ENCODE data around the gene FLNC. TPM values are rescaled to one million over a fixed set of nuclear protein-coding genes. Genes with fewer than 3 reads are reported as not detected.

FLNC gene
- total RNA-seq, 1 experiment from 2014 or later: 8.0 TPM

GRCh38 chr7:128887169-128888038, 57.2 kb downstream of the FLNC start:
- H3K4me3 Mint-ChIP-seq: no peak overlapping the region
- H3K27ac Mint-ChIP-seq: no peak overlapping the region
- ChIA-PET CTCF (interaction anchor here (0.7 to 4.7 kb wide), 6 partner anchors 20 to 75 kb away, joined by 3 to 65 read pairs (median 6); partner anchors contain the start of gene ATP6V1F), POLR2A (no interaction called here)
- H3K4me1 Mint-ChIP-seq: peaks cover 8% of the 10 kb centered on the region; the same call in 1 of the 2 replicates
- ATAC-seq (no peak), DNase-seq (ENCODE audit: low spot score) (no peak)
- H3K9me3 Mint-ChIP-seq: peaks cover 4% of the 10 kb centered on the region; the same call in 1 of the 2 replicates
- TF ChIP-seq KAT7 (CRISPR knock-in tag; IDR thresholded peaks at IDR 0.05; ENCODE audit: borderline replicate concordance) (no peak), ATF1 (CRISPR knock-in tag; IDR thresholded peaks at IDR 0.05) (no peak), IRF1 (CRISPR knock-in tag; IDR thresholded peaks at IDR 0.05) (no peak), NR3C1 (CRISPR knock-in tag; conservative IDR thresholded peaks at IDR 0.05; ENCODE audit: low read depth) (no peak), GABPB1 (CRISPR knock-in tag; IDR thresholded peaks at IDR 0.05) (no peak), RELA (CRISPR knock-in tag; IDR thresholded peaks at IDR 0.05; ENCODE audit: borderline replicate concordance) (no peak), SMAD4 (CRISPR knock-in tag; IDR thresholded peaks at IDR 0.05) (no peak), HMGA2 (CRISPR knock-in tag; IDR thresholded peaks at IDR 0.05) (no peak), NR1H2 (CRISPR knock-in tag; IDR thresholded peaks at IDR 0.05) (no peak), CREB1 (CRISPR knock-in tag; IDR thresholded peaks at IDR 0.05) (no peak), NFYB (CRISPR knock-in tag; conservative IDR thresholded peaks at IDR 0.05; ENCODE audit: low read depth) (no peak), ZNF232 (CRISPR knock-in tag; IDR thresholded peaks at IDR 0.05) (no peak), ZBTB21 (CRISPR knock-in tag; IDR thresholded peaks at IDR 0.05; ENCODE audit: borderline replicate concordance) (no peak), NR2C2 (CRISPR knock-in tag; IDR thresholded peaks at IDR 0.05) (no peak)
- TF ChIP-seq, protein P1, sequence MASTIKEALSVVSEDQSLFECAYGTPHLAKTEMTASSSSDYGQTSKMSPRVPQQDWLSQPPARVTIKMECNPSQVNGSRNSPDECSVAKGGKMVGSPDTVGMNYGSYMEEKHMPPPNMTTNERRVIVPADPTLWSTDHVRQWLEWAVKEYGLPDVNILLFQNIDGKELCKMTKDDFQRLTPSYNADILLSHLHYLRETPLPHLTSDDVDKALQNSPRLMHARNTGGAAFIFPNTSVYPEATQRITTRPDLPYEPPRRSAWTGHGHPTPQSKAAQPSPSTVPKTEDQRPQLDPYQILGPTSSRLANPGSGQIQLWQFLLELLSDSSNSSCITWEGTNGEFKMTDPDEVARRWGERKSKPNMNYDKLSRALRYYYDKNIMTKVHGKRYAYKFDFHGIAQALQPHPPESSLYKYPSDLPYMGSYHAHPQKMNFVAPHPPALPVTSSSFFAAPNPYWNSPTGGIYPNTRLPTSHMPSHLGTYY (CRISPR knock-in tag; IDR thresholded peaks at IDR 0.05): no peak
- TF ChIP-seq, protein P2, sequence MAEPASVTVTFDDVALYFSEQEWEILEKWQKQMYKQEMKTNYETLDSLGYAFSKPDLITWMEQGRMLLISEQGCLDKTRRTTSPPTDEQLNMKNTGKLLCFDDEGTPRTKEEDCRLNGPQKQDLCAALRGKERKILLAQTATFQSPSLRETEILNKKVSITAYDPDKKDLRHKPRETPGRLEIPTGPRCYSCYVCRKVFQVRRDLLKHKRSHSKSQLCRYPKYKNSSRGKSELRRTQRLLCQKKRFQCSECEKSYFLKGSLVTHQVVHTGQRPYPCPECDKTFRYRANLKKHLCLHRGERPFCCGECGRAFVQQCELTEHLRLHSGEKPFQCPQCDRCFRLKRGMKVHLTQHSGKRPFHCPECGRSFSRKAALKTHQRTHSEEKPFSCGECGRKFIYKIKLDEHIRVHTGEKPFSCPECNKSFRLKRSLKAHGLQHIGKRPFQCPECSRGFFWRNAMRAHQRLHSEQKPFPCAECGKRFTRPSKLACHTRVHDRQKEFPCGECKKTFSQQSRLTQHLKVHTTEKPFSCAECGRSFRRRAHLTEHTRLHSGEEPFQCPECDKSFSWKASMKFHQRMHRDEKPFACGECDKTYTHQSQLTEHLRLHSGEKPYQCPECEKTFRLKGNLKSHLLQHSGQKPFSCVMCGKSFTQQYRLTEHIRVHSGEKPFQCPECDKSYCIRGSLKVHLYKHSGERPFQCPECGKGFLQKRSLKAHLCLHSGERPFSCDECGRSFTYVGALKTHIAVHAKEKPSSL (CRISPR knock-in tag; conservative IDR thresholded peaks at IDR 0.05): no peak
- peaks cover 7% of the 10 kb centered on the region; the same call in 1 of the 2 replicates for H3K27me3 Mint-ChIP-seq (ENCODE audit: low read depth)
- no peaks in the 10 kb centered on the region for H3K36me3 Mint-ChIP-seq

- H3K9me3 Mint-ChIP-seq: peaks cover 4% of the 10 kb centered on the region; the same call in 1 of the 2 replicates
- no peak for TF ChIP-seq FOXP1 (CRISPR knock-in tag; IDR thresholded peaks at IDR 0.05; ENCODE audit: borderline replicate concordance)
- TF ChIP-seq SP1 (CRISPR knock-in tag; conservative IDR thresholded peaks at IDR 0.05): no peak
- no peak for TF ChIP-seq ZNF121 (CRISPR knock-in tag; IDR thresholded peaks at IDR 0.05)
- TF ChIP-seq JAZF1 (CRISPR knock-in tag; IDR thresholded peaks at IDR 0.05): no peak
- TF ChIP-seq ZNF232 (CRISPR knock-in tag; IDR thresholded peaks at IDR 0.05): no peak
- TF ChIP-seq ESRRA (CRISPR knock-in tag; IDR thresholded peaks at IDR 0.05; ENCODE audit: borderline replicate concordance): no peak
- TF ChIP-seq ZNF416 (CRISPR knock-in tag; IDR thresholded peaks at IDR 0.05): no peak
- TF ChIP-seq USF1 (CRISPR knock-in tag; IDR thresholded peaks at IDR 0.05): no peak
- TF ChIP-seq, protein P3, sequence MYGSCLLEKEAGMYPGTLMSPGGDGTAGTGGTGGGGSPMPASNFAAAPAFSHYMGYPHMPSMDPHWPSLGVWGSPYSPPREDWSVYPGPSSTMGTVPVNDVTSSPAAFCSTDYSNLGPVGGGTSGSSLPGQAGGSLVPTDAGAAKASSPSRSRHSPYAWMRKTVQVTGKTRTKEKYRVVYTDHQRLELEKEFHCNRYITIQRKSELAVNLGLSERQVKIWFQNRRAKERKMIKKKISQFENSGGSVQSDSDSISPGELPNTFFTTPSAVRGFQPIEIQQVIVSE (CRISPR knock-in tag; IDR thresholded peaks at IDR 0.05; ENCODE audit: borderline replicate concordance): no peak
- TF ChIP-seq AFF4 (CRISPR knock-in tag; IDR thresholded peaks at IDR 0.05; ENCODE audit: borderline replicate concordance): no peak
These were observed 58.0 kb downstream of the FLNC start for GRCh38 chr7:128888039-128888755.

More at GRCh38 chr7:128888039-128888755, 58.0 kb downstream of the FLNC start:
- Mint-ChIP-seq H3K36me3 (no peaks in the 10 kb centered on the region), H3K4me1 (peaks cover 8% of the 10 kb centered on the region; the same call in 1 of the 2 replicates), H3K4me3 (no peak overlapping the region), H3K27me3 (ENCODE audit: low read depth) (peaks cover 7% of the 10 kb centered on the region; the same call in 1 of the 2 replicates), H3K27ac (no peak overlapping the region)
- ChIA-PET POLR2A (no interaction called here), CTCF (interaction anchor here (0.6 kb wide), 1 partner anchor 217 kb away, joined by 5 read pairs; no protein-coding TSS in a partner anchor)
- no peak for DNase-seq (ENCODE audit: low spot score)
- no peak for ATAC-seq

Measured in WTC11 (cell line).